H1 (cell line): ENCODE measurements around the gene SPI1. TPM values are rescaled to one million over a fixed set of nuclear protein-coding genes. Genes with fewer than 3 reads are reported as not detected.

ENCODE experiments used
- EZH2 ChIP-seq: fragments of 200-600 bp; sonication (generic); IDR thresholded peaks from 2 replicates; pipeline ENCODE4 v1.7.1; 2012; ENCODE audit warnings: low read depth, mild to moderate bottlenecking, moderate library complexity, low read length, inconsistent platforms; ENCODE audit not compliant: severe bottlenecking
- GABPA ChIP-seq: IDR thresholded peaks from 2 replicates; pipeline ENCODE4 v1.6.1; 2011; ENCODE audit warnings: mild to moderate bottlenecking, low read length, moderate library complexity, borderline replicate concordance; ENCODE audit not compliant: insufficient read depth
- GTF2F1 ChIP-seq: IDR thresholded peaks from 2 replicates; pipeline ENCODE4 v1.6.1; 2012; ENCODE audit warnings: low read depth, low read length, improper control_type of control experiment, borderline replicate concordance
- HDAC6 ChIP-seq: IDR thresholded peaks from one replicate; pipeline ENCODE4 v1.7.1; 2012; ENCODE audit warnings: low read depth, mild to moderate bottlenecking, inconsistent platforms, low read length, moderate library complexity
- TCF12 ChIP-seq: IDR thresholded peaks from 2 replicates; pipeline ENCODE4 v1.6.1; 2011; ENCODE audit warnings: low read depth, mild to moderate bottlenecking, low read length
- polyA plus RNA-seq, 7 experiments: library from polyadenylated mRNA; depleted of rRNA in 3 of 7; stranded (reverse) in 5 of 7; unstranded in 2 of 7; fragments of >200 nt in 5 of 7; fragments of 200-250 nt in 2 of 7; gene quantifications; 1 replicate in 5 of 7; 2 replicates in 1 of 7; 4 replicates in 1 of 7; pipeline versions ENCODE4 v1.2.1 to v1.2.3, GENCODE V29; 2011 to 2013; ENCODE audit warnings: missing spikeins in 2 of 7, mixed read lengths in 2 of 7
- total RNA-seq: library from RNA; stranded (reverse); fragmentation: NEBNext Ultra II Directional; extraction: Animal tissue kit (Norgen Biotek cat#: 25700); gene quantifications from 2 replicates; pipeline ENCODE4 v1.2.1, GENCODE V29; 2021
- TF ChIP-seq, protein P1 (sequence below): IDR thresholded peaks from 2 replicates; pipeline ENCODE4 v1.6.1; 2011; ENCODE audit warnings: low read depth, mild to moderate bottlenecking, low read length; ENCODE audit not compliant: insufficient read depth

The SPI1 gene
- total and polyA plus RNA-seq, 2 of the 8 experiments (the other 6 are each of a cell fraction or from before 2014, with no cell fraction given) = 0.12 TPM; not detected in 1

- TF ChIP-seq, protein P1, sequence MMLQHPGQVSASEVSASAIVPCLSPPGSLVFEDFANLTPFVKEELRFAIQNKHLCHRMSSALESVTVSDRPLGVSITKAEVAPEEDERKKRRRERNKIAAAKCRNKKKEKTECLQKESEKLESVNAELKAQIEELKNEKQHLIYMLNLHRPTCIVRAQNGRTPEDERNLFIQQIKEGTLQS = no peak
- TF ChIP-seq HDAC6 (no peak), GTF2F1 (no peak), GABPA (no peak), EZH2 (no peak), TCF12 (no peak)
These were observed 9.8 kb upstream of the SPI1 start (continued) for GRCh38 chr11:47387944-47388696.
